ENCODE measurements around the gene ACER3. TPM values are rescaled to one million over a fixed set of nuclear protein-coding genes. Genes with fewer than 3 reads are reported as not detected.
"Not testable (repeated sequence)": the region's sequence is repeated elsewhere in the genome, so short reads cannot be mapped to it uniquely, and the experiment has no call there.

Gene ACER3
- total and polyA plus RNA-seq, 2 experiments from 2014 or later: 6.2 to 26.5 TPM

DNA sequence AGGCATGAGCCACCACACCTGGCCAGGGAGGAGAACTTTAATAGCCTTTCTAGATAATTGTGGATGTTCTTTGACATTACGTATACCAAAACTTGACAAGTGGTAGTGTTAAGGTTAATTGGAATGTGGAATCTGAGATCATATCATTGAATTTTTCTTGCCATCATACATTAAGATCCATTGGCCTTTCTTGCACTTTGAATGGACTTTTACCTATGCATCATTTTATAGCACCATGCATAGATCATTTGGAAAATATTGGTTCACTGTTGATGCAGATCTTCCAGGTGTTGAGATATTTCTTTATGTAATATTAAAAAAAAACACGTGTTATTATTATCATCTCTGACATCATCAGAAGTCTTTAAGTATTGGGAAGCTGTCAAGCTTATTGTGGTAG lies 36.5 kb downstream of the ACER3 start (continued):
- TF ChIP-seq, protein P1, sequence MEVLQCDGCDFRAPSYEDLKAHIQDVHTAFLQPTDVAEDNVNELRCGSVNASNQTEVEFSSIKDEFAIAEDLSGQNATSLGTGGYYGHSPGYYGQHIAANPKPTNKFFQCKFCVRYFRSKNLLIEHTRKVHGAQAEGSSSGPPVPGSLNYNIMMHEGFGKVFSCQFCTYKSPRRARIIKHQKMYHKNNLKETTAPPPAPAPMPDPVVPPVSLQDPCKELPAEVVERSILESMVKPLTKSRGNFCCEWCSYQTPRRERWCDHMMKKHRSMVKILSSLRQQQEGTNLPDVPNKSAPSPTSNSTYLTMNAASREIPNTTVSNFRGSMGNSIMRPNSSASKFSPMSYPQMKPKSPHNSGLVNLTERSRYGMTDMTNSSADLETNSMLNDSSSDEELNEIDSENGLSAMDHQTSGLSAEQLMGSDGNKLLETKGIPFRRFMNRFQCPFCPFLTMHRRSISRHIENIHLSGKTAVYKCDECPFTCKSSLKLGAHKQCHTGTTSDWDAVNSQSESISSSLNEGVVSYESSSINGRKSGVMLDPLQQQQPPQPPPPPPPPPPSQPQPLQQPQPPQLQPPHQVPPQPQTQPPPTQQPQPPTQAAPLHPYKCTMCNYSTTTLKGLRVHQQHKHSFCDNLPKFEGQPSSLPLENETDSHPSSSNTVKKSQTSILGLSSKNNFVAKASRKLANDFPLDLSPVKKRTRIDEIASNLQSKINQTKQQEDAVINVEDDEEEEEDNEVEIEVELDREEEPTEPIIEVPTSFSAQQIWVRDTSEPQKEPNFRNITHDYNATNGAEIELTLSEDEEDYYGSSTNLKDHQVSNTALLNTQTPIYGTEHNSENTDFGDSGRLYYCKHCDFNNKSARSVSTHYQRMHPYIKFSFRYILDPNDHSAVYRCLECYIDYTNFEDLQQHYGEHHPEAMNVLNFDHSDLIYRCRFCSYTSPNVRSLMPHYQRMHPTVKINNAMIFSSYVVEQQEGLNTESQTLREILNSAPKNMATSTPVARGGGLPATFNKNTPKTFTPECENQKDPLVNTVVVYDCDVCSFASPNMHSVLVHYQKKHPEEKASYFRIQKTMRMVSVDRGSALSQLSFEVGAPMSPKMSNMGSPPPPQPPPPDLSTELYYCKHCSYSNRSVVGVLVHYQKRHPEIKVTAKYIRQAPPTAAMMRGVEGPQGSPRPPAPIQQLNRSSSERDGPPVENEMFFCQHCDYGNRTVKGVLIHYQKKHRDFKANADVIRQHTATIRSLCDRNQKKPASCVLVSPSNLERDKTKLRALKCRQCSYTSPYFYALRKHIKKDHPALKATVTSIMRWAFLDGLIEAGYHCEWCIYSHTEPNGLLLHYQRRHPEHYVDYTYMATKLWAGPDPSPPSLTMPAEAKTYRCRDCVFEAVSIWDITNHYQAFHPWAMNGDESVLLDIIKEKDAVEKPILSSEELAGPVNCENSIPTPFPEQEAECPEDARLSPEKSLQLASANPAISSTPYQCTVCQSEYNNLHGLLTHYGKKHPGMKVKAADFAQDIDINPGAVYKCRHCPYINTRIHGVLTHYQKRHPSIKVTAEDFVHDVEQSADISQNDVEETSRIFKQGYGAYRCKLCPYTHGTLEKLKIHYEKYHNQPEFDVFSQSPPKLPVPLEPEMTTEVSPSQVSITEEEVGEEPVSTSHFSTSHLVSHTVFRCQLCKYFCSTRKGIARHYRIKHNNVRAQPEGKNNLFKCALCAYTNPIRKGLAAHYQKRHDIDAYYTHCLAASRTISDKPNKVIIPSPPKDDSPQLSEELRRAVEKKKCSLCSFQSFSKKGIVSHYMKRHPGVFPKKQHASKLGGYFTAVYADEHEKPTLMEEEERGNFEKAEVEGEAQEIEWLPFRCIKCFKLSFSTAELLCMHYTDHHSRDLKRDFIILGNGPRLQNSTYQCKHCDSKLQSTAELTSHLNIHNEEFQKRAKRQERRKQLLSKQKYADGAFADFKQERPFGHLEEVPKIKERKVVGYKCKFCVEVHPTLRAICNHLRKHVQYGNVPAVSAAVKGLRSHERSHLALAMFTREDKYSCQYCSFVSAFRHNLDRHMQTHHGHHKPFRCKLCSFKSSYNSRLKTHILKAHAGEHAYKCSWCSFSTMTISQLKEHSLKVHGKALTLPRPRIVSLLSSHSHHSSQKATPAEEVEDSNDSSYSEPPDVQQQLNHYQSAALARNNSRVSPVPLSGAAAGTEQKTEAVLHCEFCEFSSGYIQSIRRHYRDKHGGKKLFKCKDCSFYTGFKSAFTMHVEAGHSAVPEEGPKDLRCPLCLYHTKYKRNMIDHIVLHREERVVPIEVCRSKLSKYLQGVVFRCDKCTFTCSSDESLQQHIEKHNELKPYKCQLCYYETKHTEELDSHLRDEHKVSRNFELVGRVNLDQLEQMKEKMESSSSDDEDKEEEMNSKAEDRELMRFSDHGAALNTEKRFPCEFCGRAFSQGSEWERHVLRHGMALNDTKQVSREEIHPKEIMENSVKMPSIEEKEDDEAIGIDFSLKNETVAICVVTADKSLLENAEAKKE (CRISPR knock-in tag; IDR thresholded peaks at IDR 0.05): no peak
- TF ChIP-seq ZNF114 (CRISPR knock-in tag; IDR thresholded peaks at IDR 0.05) (no peak), NANOG (IDR thresholded peaks at IDR 0.05; ENCODE audit: borderline replicate concordance) (no peak), EZH2 (IDR thresholded peaks at IDR 0.05; ENCODE audit: low read depth, unreplicated experiment) (no peak)

DNA sequence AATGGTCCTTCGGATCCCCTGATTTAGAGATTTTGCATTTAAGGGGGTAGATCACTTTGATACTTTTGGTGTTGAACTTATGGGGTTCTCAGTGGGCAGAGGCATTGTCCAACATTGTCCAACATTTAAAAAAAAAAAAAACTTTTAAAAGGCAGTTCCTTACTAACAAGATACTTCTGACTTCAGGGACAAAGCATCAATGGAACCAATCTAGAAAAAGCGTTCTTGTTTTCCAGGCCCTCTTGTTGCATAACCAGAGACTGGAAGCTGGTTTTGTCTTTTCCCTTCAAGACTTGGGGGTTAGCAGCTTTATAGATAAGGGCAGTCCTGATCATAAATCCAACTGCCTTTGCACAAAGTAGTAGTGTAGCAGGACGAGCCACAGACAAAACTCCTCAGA lies 40.4 kb downstream of the ACER3 start:
- TF ChIP-seq, protein P2, sequence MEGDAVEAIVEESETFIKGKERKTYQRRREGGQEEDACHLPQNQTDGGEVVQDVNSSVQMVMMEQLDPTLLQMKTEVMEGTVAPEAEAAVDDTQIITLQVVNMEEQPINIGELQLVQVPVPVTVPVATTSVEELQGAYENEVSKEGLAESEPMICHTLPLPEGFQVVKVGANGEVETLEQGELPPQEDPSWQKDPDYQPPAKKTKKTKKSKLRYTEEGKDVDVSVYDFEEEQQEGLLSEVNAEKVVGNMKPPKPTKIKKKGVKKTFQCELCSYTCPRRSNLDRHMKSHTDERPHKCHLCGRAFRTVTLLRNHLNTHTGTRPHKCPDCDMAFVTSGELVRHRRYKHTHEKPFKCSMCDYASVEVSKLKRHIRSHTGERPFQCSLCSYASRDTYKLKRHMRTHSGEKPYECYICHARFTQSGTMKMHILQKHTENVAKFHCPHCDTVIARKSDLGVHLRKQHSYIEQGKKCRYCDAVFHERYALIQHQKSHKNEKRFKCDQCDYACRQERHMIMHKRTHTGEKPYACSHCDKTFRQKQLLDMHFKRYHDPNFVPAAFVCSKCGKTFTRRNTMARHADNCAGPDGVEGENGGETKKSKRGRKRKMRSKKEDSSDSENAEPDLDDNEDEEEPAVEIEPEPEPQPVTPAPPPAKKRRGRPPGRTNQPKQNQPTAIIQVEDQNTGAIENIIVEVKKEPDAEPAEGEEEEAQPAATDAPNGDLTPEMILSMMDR (conservative IDR thresholded peaks at IDR 0.05; ENCODE audit: low read depth in 2 of 2): no peak
- TF ChIP-seq STAT1 (IDR thresholded peaks at IDR 0.05; ENCODE audit: unreplicated experiment): no peak
- TF ChIP-seq, protein P3, sequence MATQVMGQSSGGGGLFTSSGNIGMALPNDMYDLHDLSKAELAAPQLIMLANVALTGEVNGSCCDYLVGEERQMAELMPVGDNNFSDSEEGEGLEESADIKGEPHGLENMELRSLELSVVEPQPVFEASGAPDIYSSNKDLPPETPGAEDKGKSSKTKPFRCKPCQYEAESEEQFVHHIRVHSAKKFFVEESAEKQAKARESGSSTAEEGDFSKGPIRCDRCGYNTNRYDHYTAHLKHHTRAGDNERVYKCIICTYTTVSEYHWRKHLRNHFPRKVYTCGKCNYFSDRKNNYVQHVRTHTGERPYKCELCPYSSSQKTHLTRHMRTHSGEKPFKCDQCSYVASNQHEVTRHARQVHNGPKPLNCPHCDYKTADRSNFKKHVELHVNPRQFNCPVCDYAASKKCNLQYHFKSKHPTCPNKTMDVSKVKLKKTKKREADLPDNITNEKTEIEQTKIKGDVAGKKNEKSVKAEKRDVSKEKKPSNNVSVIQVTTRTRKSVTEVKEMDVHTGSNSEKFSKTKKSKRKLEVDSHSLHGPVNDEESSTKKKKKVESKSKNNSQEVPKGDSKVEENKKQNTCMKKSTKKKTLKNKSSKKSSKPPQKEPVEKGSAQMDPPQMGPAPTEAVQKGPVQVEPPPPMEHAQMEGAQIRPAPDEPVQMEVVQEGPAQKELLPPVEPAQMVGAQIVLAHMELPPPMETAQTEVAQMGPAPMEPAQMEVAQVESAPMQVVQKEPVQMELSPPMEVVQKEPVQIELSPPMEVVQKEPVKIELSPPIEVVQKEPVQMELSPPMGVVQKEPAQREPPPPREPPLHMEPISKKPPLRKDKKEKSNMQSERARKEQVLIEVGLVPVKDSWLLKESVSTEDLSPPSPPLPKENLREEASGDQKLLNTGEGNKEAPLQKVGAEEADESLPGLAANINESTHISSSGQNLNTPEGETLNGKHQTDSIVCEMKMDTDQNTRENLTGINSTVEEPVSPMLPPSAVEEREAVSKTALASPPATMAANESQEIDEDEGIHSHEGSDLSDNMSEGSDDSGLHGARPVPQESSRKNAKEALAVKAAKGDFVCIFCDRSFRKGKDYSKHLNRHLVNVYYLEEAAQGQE (IDR thresholded peaks at IDR 0.05; ENCODE audit: unreplicated experiment): no peak
- TF ChIP-seq EZH2 (IDR thresholded peaks at IDR 0.05; ENCODE audit: low read depth, unreplicated experiment): no peak
- no peak overlapping the region for H3K4me3 Mint-ChIP-seq
- no peak overlapping the region for H3K4me3 ChIP-seq
- H3K4me1 Mint-ChIP-seq: peaks cover 26% of the 10 kb centered on the region
- peaks cover 35% of the 10 kb centered on the region for H3K4me1 ChIP-seq (ENCODE audit: insufficient read depth)
- peaks cover 5% of the 10 kb centered on the region; the same call in 1 of the 2 replicates for H3K79me2 ChIP-seq (replicated peaks; ENCODE audit: insufficient read depth)
- peaks cover 12% of the 10 kb centered on the region; the same call in 2 of the 3 replicates for H3K36me3 Mint-ChIP-seq (ENCODE audit: low read depth)
- peaks cover 8% of the 10 kb centered on the region; the same call in 2 of the 3 replicates for H3K9me3 Mint-ChIP-seq
- ATAC-seq (no peak), DNase-seq (ENCODE audit: low spot score) (no peak)
- H3K4me2 ChIP-seq: no peak overlapping the region
- H3F3A ChIP-seq (replicated peaks; ENCODE audit: low read depth): no peaks in the 10 kb centered on the region
- H2AFZ ChIP-seq: no peak overlapping the region
- peaks cover 3% of the 10 kb centered on the region for H3K27me3 Mint-ChIP-seq (ENCODE audit: insufficient read depth, low read depth, poor library complexity)
- H3K36me3 ChIP-seq (ENCODE audit: insufficient read depth): no peaks in the 10 kb centered on the region
- no peak overlapping the region for H3K27ac ChIP-seq (ENCODE audit: low read depth)
- H4K20me1 ChIP-seq (replicated peaks; ENCODE audit: insufficient read depth): no peaks in the 10 kb centered on the region
- H3K27me3 ChIP-seq (ENCODE audit: insufficient read depth): no peaks in the 10 kb centered on the region
- peak overlapping the region; percentile 73; the same call in 1 of the 2 replicates for H3K27ac Mint-ChIP-seq
- no peaks in the 10 kb centered on the region for H3K9me2 ChIP-seq (ENCODE audit: insufficient read depth)

DNA sequence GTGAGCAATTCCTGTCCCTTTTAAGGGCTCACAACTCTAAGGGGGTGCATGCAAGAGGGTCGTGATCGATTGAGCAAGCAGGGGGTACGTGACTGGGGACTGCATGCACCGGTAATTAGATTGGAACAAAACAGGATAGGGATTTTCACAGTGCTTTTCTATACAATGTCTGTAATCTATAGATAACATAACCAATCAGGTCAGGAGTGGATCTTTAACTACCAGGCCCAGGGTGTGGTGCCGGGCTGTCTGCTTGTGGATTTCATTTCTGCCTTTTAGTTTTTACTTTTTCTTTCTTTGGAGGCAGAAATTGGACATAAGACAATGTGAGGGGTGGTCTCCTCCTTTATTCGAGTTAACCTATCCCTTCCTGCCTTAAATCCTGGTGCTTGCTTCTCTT lies 40.9 kb downstream of the ACER3 start:
- Mint-ChIP-seq H3K27ac (peak overlapping the region; percentile 87), H3K36me3 (ENCODE audit: low read depth) (peaks cover 16% of the 10 kb centered on the region; the same call in 2 of the 3 replicates), H3K9me3 (peaks cover 11% of the 10 kb centered on the region; the same call in 2 of the 3 replicates), H3K4me1 (peaks cover 26% of the 10 kb centered on the region)
- peak overlapping the region; percentile 29; the same call in 1 of the 2 replicates for H3K27ac ChIP-seq (ENCODE audit: low read depth)
- H3K4me3 ChIP-seq; H3K79me2 ChIP-seq (replicated peaks; ENCODE audit: insufficient read depth); H3K27me3 ChIP-seq (ENCODE audit: insufficient read depth); H2AFZ ChIP-seq; H3K27me3 Mint-ChIP-seq (ENCODE audit: insufficient read depth, low read depth, poor library complexity); ATAC-seq; H3F3A ChIP-seq (replicated peaks; ENCODE audit: low read depth); H3K4me3 Mint-ChIP-seq; DNase-seq (ENCODE audit: low spot score); H3K36me3 ChIP-seq (ENCODE audit: insufficient read depth); H4K20me1 ChIP-seq (replicated peaks; ENCODE audit: insufficient read depth); H3K9me2 ChIP-seq (ENCODE audit: insufficient read depth): not testable (repeated sequence)
- H3K4me2 ChIP-seq: peak overlapping the region; percentile 79; the same call in 1 of the 2 replicates
- H3K4me1 ChIP-seq (ENCODE audit: insufficient read depth): peaks cover 35% of the 10 kb centered on the region
